Astrocyte (in vitro differentiated cells and primary cell): ENCODE data around the gene TMPRSS12. TPM values are rescaled to one million over a fixed set of nuclear protein-coding genes. Genes with fewer than 3 reads are reported as not detected.
"Not testable (repeated sequence)": the region's sequence is repeated elsewhere in the genome, so short reads cannot be mapped to it uniquely, and the experiment has no call there.

Experiments used
- DNase-seq: peaks from one replicate; pipeline ENCODE4 v3.0.0-alpha.2; 2010; ENCODE audit warnings: low read depth
- FAIRE-seq: peaks from 2 replicates; lab custom pipeline; 2011; peaks lifted over from hg19 to GRCh38; lab: Jason Lieb, UNC
- H2AFZ ChIP-seq: 2 replicates; pipeline ENCODE4 v1.6.0; 2012; ENCODE audit warnings: low read depth, low read length, inconsistent platforms
- H3K27ac ChIP-seq: 2 replicates; pipeline ENCODE4 v1.5.1; 2011; ENCODE audit warnings: low read depth, low read length, inconsistent platforms
- H3K27me3 ChIP-seq: 2 replicates; pipeline ENCODE4 v1.6.0; 2011; ENCODE audit warnings: low read length, inconsistent platforms; ENCODE audit not compliant: insufficient read depth
- H3K36me3 ChIP-seq: 2 replicates; pipeline ENCODE4 v1.5.1; 2011; ENCODE audit warnings: low read length, inconsistent platforms; ENCODE audit not compliant: insufficient read depth
- H3K4me1 ChIP-seq: 2 replicates; pipeline ENCODE4 v1.5.1; 2011; ENCODE audit warnings: low read length, inconsistent platforms; ENCODE audit not compliant: insufficient read depth
- H3K4me2 ChIP-seq: 2 replicates; pipeline ENCODE4 v1.6.0; 2012; ENCODE audit warnings: low read length, inconsistent platforms
- H3K4me3 ChIP-seq: 2 replicates; pipeline ENCODE4 v1.5.1; 2011; ENCODE audit warnings: low read depth, mild to moderate bottlenecking, low read length, inconsistent platforms; ENCODE audit not compliant: insufficient read depth
- H3K79me2 ChIP-seq: 2 replicates; pipeline ENCODE4 v1.6.0; 2012; ENCODE audit warnings: mild to moderate bottlenecking, low read length, inconsistent platforms; ENCODE audit not compliant: insufficient read depth
- H3K9ac ChIP-seq: 2 replicates; pipeline ENCODE4 v1.6.0; 2012; ENCODE audit warnings: mild to moderate bottlenecking, low read length, inconsistent platforms
- H3K9me3 ChIP-seq: 2 replicates; pipeline ENCODE4 v1.5.1; 2012; ENCODE audit warnings: low read depth, mild to moderate bottlenecking, low read length, inconsistent platforms; ENCODE audit not compliant: insufficient read depth
- H4K20me1 ChIP-seq: 2 replicates; pipeline ENCODE4 v1.6.0; 2012; ENCODE audit warnings: low read length, inconsistent platforms; ENCODE audit not compliant: insufficient read depth
- H3K27ac Mint-ChIP-seq: one replicate; pipeline ENCODE4 v1.8.0; 2021; ENCODE audit warnings: mild to moderate bottlenecking, mixed read lengths; ENCODE audit not compliant: unreplicated experiment
- H3K27me3 Mint-ChIP-seq: one replicate; pipeline ENCODE4 v1.8.0; 2021; ENCODE audit warnings: low read depth, mixed read lengths; ENCODE audit not compliant: unreplicated experiment
- H3K36me3 Mint-ChIP-seq: one replicate; pipeline ENCODE4 v1.8.0; 2021; ENCODE audit warnings: low read depth, mixed read lengths; ENCODE audit not compliant: unreplicated experiment
- H3K4me1 Mint-ChIP-seq: one replicate; pipeline ENCODE4 v1.8.0; 2021; ENCODE audit warnings: low read depth, mixed read lengths; ENCODE audit not compliant: unreplicated experiment
- H3K4me3 Mint-ChIP-seq: one replicate; pipeline ENCODE4 v1.8.0; 2021; ENCODE audit warnings: mild to moderate bottlenecking, moderate library complexity, mixed read lengths; ENCODE audit not compliant: unreplicated experiment
- H3K9me3 Mint-ChIP-seq: one replicate; pipeline ENCODE4 v1.8.0; 2021; ENCODE audit warnings: mild to moderate bottlenecking, mixed read lengths; ENCODE audit not compliant: unreplicated experiment
- EZH2 ChIP-seq: IDR thresholded peaks from 2 replicates; pipeline ENCODE4 v1.6.1; 2012; ENCODE audit warnings: mild to moderate bottlenecking, low read length, inconsistent platforms; ENCODE audit not compliant: insufficient read depth
- total RNA-seq: library from RNA; stranded (reverse); gene quantifications from 2 replicates; pipeline ENCODE4 v1.2.1, GENCODE V29; 2021
- TF ChIP-seq, protein P1 (sequence below): IDR thresholded peaks from 2 replicates; pipeline ENCODE4 v1.5.1; 2011; ENCODE audit warnings: low read depth, mild to moderate bottlenecking, inconsistent platforms, low read length, moderate library complexity; ENCODE audit not compliant: insufficient read depth

Gene TMPRSS12
- total RNA-seq, 1 donor from 2014 or later = not detected

DNA sequence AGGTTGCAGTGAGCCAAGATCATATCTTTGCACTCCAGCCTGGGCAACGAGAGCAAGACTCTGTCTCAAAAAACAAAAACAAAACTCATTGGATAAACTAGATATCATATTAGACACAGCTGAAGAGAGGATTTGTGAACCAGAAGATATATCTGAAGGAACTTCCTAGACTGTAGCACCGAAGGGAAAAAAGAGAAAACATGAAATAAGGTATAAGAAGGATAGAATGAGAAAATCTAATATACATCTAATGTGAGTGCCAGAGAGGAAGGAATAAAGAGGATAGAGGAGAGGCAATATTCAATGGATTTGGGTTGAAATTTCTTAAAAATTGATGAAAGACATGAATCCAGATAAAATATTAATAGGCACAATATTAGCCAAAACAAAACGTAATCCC lies 22.5 kb downstream of the TMPRSS12 start:
- Histone ChIP-seq H2AFZ (no peak overlapping the region), H3K9me3 (peaks cover 3% of the 10 kb centered on the region), H3K79me2 (no peaks in the 10 kb centered on the region), H4K20me1 (no peaks in the 10 kb centered on the region), H3K27me3 (no peaks in the 10 kb centered on the region), H3K9ac (no peak overlapping the region), H3K4me3 (no peak overlapping the region), H3K27ac (no peak overlapping the region), H3K4me2 (no peak overlapping the region), H3K4me1 (no peaks in the 10 kb centered on the region), H3K36me3 (no peaks in the 10 kb centered on the region)
- Mint-ChIP-seq H3K9me3 (peaks cover 11% of the 10 kb centered on the region), H3K27me3 (no peaks in the 10 kb centered on the region), H3K4me1 (peaks cover 3% of the 10 kb centered on the region), H3K36me3 (no peaks in the 10 kb centered on the region), H3K27ac (no peak overlapping the region), H3K4me3 (no peak overlapping the region)
- FAIRE-seq (no peak), DNase-seq (no peak)
- TF ChIP-seq, protein P1, sequence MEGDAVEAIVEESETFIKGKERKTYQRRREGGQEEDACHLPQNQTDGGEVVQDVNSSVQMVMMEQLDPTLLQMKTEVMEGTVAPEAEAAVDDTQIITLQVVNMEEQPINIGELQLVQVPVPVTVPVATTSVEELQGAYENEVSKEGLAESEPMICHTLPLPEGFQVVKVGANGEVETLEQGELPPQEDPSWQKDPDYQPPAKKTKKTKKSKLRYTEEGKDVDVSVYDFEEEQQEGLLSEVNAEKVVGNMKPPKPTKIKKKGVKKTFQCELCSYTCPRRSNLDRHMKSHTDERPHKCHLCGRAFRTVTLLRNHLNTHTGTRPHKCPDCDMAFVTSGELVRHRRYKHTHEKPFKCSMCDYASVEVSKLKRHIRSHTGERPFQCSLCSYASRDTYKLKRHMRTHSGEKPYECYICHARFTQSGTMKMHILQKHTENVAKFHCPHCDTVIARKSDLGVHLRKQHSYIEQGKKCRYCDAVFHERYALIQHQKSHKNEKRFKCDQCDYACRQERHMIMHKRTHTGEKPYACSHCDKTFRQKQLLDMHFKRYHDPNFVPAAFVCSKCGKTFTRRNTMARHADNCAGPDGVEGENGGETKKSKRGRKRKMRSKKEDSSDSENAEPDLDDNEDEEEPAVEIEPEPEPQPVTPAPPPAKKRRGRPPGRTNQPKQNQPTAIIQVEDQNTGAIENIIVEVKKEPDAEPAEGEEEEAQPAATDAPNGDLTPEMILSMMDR = no peak
- no peak for TF ChIP-seq EZH2

DNA sequence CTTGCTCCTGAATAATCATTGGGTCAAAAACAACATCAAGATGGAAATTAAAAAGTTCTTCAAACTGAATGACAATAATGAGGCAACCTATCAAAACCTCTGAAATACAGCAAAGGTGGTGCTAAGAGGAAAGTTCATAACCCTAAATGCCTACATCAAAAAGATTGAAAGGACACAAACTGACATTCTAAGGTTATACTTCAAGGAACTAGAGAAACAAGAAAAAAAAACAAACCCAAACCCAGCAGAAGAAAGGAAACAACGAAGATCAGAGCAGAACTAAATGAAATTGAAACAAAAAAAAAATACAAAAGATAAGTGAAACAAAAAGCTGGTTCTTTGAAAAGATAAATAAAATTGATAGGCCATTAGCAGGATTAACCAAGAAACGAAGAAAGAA lies 26.2 kb downstream of the TMPRSS12 start:
- not testable (repeated sequence) for H3K4me1 Mint-ChIP-seq, H2AFZ ChIP-seq, DNase-seq, H3K4me3 Mint-ChIP-seq, H3K9ac ChIP-seq, FAIRE-seq, H3K27ac ChIP-seq, H3K27me3 ChIP-seq, H3K36me3 Mint-ChIP-seq, H3K9me3 ChIP-seq, H3K4me3 ChIP-seq, H3K4me2 ChIP-seq, H3K27me3 Mint-ChIP-seq, H3K79me2 ChIP-seq, H3K4me1 ChIP-seq, H4K20me1 ChIP-seq, H3K27ac Mint-ChIP-seq, H3K36me3 ChIP-seq
- peaks cover 11% of the 10 kb centered on the region for H3K9me3 Mint-ChIP-seq

DNA sequence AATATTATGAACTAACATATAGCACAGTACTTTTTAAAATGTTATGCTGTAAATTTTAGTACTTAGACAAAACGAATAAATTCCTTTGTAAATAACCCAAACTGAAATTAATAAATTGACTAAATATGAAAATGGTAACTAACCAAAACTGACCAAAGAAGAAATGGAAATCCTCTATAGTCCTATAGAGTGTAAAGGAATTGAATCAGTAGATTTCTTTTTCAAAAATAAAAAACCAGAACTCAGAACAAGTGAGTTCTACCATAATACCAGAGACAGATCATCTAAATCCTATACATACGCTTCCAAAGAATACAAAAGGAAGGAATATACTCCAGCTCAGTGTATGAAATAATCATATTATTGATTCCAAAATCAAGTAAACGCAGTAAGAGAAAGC lies 39.8 kb downstream of the TMPRSS12 start:
- no peaks in the 10 kb centered on the region for H3K36me3 ChIP-seq
- no peak for TF ChIP-seq EZH2
- TF ChIP-seq, protein P1 = no peak
- no peaks in the 10 kb centered on the region for H4K20me1 ChIP-seq
- no peaks in the 10 kb centered on the region for H3K27me3 Mint-ChIP-seq
- H3K9ac ChIP-seq = no peak overlapping the region
- no peaks in the 10 kb centered on the region for H3K4me1 ChIP-seq
- H3K4me1 Mint-ChIP-seq = no peaks in the 10 kb centered on the region
- no peak overlapping the region for H3K27ac ChIP-seq
- H3K9me3 ChIP-seq = no peaks in the 10 kb centered on the region
- H3K27ac Mint-ChIP-seq = no peak overlapping the region
- no peaks in the 10 kb centered on the region for H3K79me2 ChIP-seq
- no peaks in the 10 kb centered on the region for H3K27me3 ChIP-seq
- FAIRE-seq (no peak), DNase-seq (no peak)
- H3K36me3 Mint-ChIP-seq = no peaks in the 10 kb centered on the region
- no peak overlapping the region for H2AFZ ChIP-seq
- no peak overlapping the region for H3K4me3 ChIP-seq
- no peak overlapping the region for H3K4me3 Mint-ChIP-seq
- H3K4me2 ChIP-seq = no peak overlapping the region
- H3K9me3 Mint-ChIP-seq = no peaks in the 10 kb centered on the region
